ENCODE results near the gene PNPLA1.

DNA sequence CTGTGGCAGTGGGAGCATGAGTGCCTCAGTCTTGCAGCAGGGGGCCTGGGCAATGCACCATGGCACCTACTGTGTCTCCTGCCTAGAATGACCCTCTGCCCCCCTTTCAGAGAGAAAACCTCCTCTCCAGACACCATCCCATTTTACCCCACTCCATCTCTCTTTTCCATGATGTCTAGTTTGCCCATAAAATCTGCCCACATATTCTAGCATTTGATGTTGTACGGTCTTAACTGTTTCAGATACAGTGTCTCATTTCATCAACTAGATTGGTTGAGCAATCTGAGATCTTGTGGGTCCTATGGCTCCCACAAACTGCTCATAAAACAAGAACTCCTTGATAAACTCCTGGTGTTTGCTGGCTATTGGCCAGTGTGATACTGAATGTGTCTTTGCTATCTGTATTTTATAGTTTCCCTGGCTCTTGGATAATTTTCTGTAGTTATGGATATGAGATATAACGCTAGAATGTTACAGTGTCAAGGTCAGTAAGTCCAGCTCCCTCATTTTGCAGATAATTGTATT is 8.1 kb downstream of the PNPLA1 start:
- TF ChIP-seq, protein P1, sequence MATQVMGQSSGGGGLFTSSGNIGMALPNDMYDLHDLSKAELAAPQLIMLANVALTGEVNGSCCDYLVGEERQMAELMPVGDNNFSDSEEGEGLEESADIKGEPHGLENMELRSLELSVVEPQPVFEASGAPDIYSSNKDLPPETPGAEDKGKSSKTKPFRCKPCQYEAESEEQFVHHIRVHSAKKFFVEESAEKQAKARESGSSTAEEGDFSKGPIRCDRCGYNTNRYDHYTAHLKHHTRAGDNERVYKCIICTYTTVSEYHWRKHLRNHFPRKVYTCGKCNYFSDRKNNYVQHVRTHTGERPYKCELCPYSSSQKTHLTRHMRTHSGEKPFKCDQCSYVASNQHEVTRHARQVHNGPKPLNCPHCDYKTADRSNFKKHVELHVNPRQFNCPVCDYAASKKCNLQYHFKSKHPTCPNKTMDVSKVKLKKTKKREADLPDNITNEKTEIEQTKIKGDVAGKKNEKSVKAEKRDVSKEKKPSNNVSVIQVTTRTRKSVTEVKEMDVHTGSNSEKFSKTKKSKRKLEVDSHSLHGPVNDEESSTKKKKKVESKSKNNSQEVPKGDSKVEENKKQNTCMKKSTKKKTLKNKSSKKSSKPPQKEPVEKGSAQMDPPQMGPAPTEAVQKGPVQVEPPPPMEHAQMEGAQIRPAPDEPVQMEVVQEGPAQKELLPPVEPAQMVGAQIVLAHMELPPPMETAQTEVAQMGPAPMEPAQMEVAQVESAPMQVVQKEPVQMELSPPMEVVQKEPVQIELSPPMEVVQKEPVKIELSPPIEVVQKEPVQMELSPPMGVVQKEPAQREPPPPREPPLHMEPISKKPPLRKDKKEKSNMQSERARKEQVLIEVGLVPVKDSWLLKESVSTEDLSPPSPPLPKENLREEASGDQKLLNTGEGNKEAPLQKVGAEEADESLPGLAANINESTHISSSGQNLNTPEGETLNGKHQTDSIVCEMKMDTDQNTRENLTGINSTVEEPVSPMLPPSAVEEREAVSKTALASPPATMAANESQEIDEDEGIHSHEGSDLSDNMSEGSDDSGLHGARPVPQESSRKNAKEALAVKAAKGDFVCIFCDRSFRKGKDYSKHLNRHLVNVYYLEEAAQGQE (IDR thresholded peaks at IDR 0.05; ENCODE audit: low read depth): no peak
- TF ChIP-seq, protein P2, sequence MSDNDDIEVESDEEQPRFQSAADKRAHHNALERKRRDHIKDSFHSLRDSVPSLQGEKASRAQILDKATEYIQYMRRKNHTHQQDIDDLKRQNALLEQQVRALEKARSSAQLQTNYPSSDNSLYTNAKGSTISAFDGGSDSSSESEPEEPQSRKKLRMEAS (IDR thresholded peaks at IDR 0.05): no peak
- TF ChIP-seq EGR1 (IDR thresholded peaks at IDR 0.05): no peak
